GM21526 (cell line): ENCODE data around the gene LSAMP.
A peak's percentile ranks its signal among the peaks of the same experiment; 100 is the strongest.

Source experiments
- ATAC-seq: cut with Tn5 transposase; IDR thresholded peaks from one replicate; pipeline ENCODE4 v1.9.1; 2021; ENCODE audit warnings: moderate library complexity; ENCODE audit not compliant: unreplicated experiment, low FRiP score

The LSAMP gene

GRCh38 chr3:116069024-116069423 is 376.3 kb downstream of the LSAMP start:
- no peak for ATAC-seq

- ATAC-seq = peak; percentile 99
Observed at GRCh38 chr3:116067326-116067725, 378.0 kb downstream of the LSAMP start.

- ATAC-seq = no peak
Observed at GRCh38 chr3:116065501-116065900, 379.8 kb downstream of the LSAMP start.

DNA sequence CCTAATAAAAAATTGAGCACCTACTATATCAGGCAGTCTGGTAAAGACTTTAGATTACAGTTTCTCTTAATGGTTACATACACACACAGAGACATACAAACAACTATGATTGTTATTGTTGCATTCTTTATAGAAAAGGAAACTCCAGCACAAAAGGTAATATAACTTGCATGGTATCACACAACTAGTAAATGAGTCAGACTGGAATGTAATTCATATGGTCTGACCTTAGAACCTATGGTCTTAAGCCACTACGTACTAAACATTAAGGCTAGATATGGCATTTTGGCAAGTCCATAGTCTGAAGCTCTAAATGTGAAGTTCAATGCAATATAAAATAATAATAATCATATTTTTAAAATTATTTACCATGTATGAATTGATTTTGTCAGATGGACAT is 380.6 kb downstream of the LSAMP start:
- no peak for ATAC-seq

- ATAC-seq = no peak
Observed at GRCh38 chr3:116059421-116060096, 385.7 kb downstream of the LSAMP start.

DNA sequence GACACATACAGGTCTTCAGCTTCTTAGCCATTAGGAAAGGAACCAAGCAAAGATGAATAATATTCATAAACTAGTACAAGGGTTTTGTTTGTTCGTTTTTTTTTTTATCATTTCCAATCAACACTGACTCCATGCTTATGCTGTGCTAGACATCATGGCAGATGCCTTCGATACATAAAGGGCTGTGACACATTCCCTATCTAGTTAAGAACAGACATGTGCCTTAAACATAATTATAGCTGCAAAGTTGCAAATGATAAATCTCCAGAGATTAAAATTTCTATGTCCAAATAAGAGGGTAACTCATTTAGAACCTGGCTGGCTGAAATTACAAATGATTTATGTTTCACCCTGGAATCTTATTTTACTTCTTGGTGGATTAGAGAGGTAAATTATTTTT is 386.4 kb downstream of the LSAMP start:
- no peak for ATAC-seq

GRCh38 chr3:116057400-116058006 is 387.8 kb downstream of the LSAMP start:
- no peak for ATAC-seq

GRCh38 chr3:116056280-116056679 is 389.0 kb downstream of the LSAMP start:
- peak; percentile 91 for ATAC-seq

DNA sequence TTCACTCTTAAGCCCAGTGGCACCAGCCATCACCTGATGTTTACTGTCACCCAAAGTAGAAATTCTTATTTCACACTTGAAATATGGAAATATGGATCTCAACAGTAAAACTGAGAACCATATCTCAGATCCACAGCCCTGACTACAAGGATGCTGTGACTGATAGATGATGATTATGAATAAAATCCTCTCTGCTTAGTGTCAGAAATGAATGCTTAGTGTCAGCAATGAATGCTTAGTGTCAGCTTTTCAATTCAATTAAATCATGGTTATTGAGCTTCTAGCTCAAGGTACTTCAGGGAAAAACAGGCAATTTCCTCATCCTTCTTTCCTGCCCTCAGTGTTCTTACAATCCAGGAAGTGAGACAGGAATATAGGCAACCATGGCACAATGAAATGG is 392.3 kb downstream of the LSAMP start:
- ATAC-seq = no peak

- no peak for ATAC-seq
Observed at GRCh38 chr3:116052602-116053001, 392.7 kb downstream of the LSAMP start.

- no peak for ATAC-seq
Observed at GRCh38 chr3:116051586-116051985, 393.7 kb downstream of the LSAMP start.

GRCh38 chr3:116051040-116051439 is 394.2 kb downstream of the LSAMP start:
- ATAC-seq = peak; percentile 83

DNA sequence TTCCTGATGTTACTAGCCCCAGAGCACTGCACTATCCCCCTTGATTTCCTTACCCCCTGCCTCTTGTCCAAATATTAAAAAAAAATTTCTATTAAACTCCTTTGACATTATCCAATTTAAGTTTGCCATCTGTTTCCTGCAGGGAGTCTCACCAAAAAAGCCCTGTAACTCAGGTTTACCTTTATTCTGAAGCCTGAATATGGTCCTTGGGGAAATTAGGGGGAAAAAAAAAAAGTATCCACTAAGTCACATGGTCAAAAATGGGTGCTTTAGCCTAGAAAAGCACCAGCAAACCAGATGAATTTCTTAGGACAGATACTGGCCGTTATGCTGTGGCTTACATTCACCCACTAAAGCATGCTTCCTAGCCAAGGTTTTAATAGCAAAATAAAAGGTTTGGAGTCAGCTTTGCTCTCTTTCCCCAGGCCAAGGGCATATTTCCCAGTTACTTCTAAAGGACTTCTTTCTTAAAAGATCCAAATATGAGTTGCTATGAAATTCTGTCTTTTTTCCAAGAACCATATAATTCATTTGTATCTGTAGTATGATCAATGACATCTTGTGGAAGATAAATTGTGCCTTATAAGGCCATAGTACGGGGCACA is 394.9 kb downstream of the LSAMP start:
- no peak for ATAC-seq

GRCh38 chr3:116048991-116049390 is 396.3 kb downstream of the LSAMP start:
- no peak for ATAC-seq

DNA sequence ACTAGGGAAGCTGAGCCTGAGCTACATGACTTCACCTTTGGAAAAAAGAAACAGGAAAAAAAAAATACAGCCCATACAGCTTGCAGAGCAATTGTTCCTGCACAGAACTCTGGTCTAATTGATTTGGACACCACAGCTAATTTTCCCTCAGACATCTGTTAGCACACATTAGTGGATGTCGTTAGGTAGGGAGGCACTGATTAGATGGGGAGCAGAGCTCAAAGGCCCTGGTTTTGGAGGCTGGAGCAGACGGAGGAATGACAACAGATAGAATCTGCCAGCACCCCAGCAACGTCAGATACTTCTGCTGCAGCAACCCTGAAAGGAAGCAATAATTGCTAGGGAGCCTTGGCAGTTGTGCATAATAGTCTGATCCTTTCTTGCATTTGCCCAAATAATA is 398.9 kb downstream of the LSAMP start:
- no peak for ATAC-seq

- no peak for ATAC-seq
Observed at GRCh38 chr3:116045314-116045713, 400.0 kb downstream of the LSAMP start.

GRCh38 chr3:116040152-116040551 is 405.1 kb downstream of the LSAMP start:
- ATAC-seq = no peak

DNA sequence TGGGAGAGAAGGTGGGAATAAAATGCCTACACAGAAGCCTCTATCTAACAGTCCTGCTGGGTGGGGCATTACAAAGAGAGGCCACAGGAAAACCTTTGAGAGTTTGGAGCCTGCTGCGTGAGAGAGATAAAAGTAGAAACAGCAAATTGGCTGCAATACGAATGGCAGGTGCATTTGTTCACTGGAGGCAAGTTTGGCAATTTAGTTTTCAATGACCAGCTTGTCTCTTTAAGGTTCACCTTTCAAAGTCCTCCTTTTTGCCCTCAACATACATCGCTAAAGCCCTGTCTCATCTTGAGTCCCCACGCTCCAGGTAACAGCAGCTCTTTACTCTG is 405.7 kb downstream of the LSAMP start:
- ATAC-seq = no peak

DNA sequence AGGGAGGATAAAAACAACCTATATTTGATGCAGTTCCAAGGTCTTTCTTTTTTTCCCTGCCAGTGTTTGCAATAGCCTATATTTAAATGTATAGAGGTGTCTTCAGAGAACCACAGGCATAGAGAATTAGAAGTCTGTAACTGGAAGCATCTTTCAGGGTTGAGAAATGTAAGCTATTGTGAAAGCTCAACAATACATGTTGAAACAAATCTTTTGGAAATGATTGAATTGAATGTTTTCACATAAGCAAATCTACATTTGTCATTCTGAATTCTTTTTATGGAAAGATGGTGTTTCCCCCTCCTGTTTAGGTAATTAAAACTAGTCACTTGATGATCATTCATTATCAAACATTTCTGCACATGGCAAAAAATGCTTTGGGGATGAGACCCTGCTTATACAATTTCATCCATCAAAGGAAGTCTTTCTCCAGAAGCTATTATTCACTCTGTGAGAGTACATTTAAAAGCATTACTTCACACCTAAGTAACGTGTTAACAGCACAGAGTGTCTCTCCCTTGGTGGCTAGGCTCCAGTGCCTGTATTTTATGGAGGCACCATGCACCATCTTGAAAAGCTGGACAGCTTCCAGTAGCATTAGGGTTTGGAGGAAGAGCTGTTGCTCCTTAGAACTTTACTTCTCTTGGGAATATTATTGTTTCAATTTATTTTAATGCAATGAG is 406.2 kb downstream of the LSAMP start:
- ATAC-seq = no peak

GRCh38 chr3:116037954-116038911 is 407.1 kb downstream of the LSAMP start:
- ATAC-seq = peak; percentile 99

DNA sequence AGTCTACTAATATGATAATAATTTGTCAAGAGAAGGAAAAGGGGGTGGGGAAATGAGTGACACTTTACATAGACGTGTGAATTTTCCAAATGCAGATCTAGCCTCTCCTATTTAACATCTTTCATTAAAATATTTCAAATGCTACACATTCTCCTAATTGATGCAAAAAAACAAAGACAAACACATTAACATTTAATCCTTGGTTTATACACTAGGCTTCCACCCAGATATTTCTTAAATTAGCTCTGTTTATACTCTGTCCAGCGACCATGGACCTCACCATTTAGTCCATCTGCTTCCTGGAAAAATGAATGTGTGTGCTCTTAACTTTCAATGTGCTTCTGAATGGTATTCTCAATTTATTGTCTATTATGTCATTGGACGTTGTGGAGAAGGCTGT is 409.9 kb downstream of the LSAMP start:
- no peak for ATAC-seq
